Coronary artery (tissue), 2 donors: ENCODE results near the gene GEMIN4.
"Not testable (repeated sequence)": the region's sequence is repeated elsewhere in the genome, so short reads cannot be mapped to it uniquely, and the experiment has no call there.

Experiments used
- DNase-seq: peaks from one replicate; pipeline ENCODE4 v3.0.0-alpha.2; 2017; ENCODE audit warnings: low spot score
- H3K27ac ChIP-seq, 2 donors: fragments of 200-600 bp; sonication (generic); one replicate each; pipeline ENCODE4 v1.5.1; 2016 to 2019
- H3K4me3 ChIP-seq: fragments of 200-600 bp; sonication (generic); 2 replicates; pipeline ENCODE4 v1.5.1; 2016; ENCODE audit warnings: mild to moderate bottlenecking, moderate library complexity
- TF ChIP-seq, protein P1 (sequence below): fragments of 200-600 bp; sonication (generic); IDR thresholded peaks from one replicate; pipeline ENCODE4 v1.5.1; 2019; ENCODE audit warnings: antibody characterized with exemption

GEMIN4 gene

GRCh38 chr17:753418-753817, 1.4 kb upstream of the GEMIN4 start:
- H3K4me3 ChIP-seq = no peak overlapping the region
- H3K27ac ChIP-seq = peak overlapping the region in 1 of 2 donors; percentile 44
- TF ChIP-seq, protein P1, sequence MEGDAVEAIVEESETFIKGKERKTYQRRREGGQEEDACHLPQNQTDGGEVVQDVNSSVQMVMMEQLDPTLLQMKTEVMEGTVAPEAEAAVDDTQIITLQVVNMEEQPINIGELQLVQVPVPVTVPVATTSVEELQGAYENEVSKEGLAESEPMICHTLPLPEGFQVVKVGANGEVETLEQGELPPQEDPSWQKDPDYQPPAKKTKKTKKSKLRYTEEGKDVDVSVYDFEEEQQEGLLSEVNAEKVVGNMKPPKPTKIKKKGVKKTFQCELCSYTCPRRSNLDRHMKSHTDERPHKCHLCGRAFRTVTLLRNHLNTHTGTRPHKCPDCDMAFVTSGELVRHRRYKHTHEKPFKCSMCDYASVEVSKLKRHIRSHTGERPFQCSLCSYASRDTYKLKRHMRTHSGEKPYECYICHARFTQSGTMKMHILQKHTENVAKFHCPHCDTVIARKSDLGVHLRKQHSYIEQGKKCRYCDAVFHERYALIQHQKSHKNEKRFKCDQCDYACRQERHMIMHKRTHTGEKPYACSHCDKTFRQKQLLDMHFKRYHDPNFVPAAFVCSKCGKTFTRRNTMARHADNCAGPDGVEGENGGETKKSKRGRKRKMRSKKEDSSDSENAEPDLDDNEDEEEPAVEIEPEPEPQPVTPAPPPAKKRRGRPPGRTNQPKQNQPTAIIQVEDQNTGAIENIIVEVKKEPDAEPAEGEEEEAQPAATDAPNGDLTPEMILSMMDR = no peak
- DNase-seq = no peak

DNA sequence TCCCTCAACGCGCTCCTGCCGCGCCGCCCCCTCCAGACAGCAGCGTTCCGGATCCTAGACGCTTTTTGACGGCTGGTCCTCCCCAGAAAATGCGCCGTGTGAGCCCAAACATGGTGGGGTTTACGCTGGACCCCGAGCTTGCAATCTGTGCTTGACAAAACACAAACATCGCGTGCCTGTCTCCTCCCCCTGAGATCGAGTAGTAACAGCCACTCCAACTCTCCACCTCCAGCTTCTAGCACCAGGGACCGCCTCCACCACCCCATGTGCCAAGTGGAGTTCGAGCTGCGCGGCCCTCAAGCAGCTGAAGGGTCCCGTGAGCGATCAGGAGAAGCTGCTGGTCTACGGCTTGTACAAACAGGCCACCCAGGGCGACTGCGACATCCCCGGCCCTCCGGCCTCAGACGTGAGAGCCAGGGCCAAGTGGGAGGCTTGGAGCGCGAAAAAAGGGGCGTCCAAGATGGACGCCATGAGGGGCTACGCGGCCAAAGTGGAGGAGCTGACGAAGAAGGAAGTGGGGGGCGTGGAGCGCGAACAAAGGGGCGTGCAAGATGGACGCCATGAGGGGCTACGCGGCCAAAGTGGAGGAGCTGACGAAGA, 656 bp upstream of the GEMIN4 start:
- TF ChIP-seq, protein P1 = no peak
- H3K27ac ChIP-seq = peak overlapping the region; percentile 75 to 94
- H3K4me3 ChIP-seq = peak overlapping the region; percentile 80
- DNase-seq = no peak

DNA sequence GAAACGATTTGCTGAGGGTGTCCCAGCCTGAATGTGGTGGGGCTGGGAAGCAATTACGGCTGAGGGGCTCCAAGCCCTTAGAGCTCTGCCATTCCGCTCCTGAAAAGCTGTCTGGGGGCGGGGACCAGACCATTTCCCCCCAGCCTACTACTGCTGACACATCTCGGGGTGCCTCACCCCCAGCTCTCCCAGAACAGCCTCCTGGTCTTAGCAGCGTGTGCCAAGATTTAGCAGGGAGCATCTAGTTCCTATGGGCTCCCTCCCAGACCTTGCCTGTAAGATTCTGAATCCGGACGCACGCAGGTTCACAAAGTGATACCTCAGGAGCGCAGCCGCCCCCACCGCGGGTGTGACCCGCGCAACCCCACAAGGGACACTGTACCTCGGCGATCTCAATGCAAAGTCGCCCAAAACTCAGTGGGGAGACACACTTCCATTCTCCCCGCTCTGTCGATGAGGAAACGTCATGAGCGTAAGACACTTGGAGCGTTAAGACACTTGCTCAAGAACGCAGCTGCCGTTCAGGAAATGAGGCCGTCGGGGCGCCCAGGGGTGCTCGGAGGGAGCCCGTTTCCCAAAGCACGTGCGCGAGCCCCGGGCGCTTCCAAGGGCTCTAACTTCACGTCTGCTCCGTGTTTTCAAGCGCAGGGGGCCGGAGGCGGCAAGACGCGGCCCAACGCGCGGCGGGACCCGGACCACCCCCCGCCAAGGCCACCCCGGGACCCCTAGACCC, 629 bp downstream of the GEMIN4 start:
- DNase-seq = no peak
- peak overlapping the region; percentile 75 to 94 for H3K27ac ChIP-seq
- peak overlapping the region; percentile 80 for H3K4me3 ChIP-seq
- TF ChIP-seq, protein P1 = no peak

DNA sequence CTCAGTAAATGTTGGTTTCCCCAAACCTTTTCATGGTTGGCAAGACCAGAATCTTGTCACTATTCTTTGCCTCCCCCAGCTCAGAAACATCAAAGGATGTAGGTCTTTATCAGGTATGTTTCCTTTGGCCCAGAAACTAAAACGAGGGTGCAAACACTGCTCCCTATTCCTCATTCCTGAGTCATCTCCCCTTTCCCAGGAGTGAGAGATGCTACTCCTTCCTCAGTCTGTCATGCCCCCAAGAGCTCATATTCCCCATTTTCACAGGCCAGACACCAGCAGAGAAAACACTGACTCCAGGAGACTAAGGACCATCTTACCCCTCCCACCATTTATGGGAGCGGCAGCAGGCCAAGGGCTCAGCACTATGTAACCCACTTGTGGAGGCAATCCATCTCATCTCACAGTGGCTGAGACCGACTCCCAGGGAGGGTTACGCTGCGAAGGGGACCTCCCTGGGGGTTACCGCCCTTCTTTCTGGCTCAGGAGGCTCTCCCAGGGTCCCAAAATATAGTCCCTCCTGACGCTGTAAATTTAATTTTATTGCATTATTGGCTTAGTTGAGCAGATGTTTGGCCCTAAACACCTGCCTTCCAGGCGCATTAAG, 1.5 kb downstream of the GEMIN4 start:
- DNase-seq = no peak
- TF ChIP-seq, protein P1 = no peak
- peak overlapping the region; percentile 80 for H3K4me3 ChIP-seq
- H3K27ac ChIP-seq = no peak overlapping the region

DNA sequence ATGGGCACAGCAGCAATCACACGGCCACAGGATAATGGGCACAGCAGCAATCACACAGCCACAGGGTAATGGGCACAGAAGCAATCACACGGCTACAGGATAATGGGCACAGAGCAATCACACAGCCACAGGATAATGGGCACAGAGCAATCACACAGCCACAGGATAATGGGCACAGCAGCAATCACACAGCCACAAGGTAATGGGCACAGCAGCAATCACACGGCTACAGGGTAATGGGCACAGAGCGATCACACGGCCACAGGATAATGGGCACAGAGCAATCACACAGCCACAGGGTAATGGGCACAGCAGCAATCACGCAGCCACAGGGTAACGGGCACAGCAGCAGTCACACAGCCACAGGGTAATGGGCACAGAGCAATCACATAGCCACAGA, 2.7 kb downstream of the GEMIN4 start:
- not testable (repeated sequence) for H3K4me3 ChIP-seq, H3K27ac ChIP-seq, DNase-seq

DNA sequence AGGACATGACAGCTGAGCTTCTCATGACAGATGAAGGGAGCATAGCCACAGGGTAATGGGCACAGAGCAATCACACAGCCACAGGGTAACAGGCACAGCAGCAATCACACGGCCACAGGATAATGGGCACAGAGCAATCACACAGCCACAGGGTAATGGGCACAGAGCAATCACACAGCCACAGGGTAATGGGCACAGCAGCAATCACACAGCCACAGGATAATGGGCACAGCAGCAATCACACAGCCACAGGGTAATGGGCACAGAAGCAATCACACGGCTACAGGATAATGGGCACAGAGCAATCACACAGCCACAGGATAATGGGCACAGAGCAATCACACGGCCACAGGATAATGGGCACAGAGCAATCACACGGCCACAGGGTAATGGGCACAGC, 3.5 kb downstream of the GEMIN4 start:
- not testable (repeated sequence) for DNase-seq, H3K27ac ChIP-seq, H3K4me3 ChIP-seq

- H3K27ac ChIP-seq = no peak overlapping the region
- TF ChIP-seq, protein P1 = no peak
- no peak overlapping the region for H3K4me3 ChIP-seq
- DNase-seq = no peak
These were observed 5.1 kb downstream of the GEMIN4 start for GRCh38 chr17:746783-747629.
